IMR-90 (cell line): Measurements from ENCODE around the gene NCOR1. TPM values are rescaled to one million over a fixed set of nuclear protein-coding genes. Genes with fewer than 3 reads are reported as not detected.
"Not testable (repeated sequence)": the region's sequence is repeated elsewhere in the genome, so short reads cannot be mapped to it uniquely, and the experiment has no call there.

Source experiments
- ATAC-seq: fragments of 200-7000 bp; cut with Tn5 transposase; 2 replicates; pipeline ENCODE4 v1.9.1; 2020; ENCODE audit warnings: low read depth, mild to moderate bottlenecking, moderate library complexity
- BruUV-seq: library from RNA; stranded (reverse); fragments of 400-500 nt; replicated peaks from 2 replicates; lab custom pipeline; 2021; lab: Mats Ljungman, UMichigan
- CTCF ChIA-PET: fragments of 300-600 bp; formaldehyde crosslinking; extraction: SDS; loops from one replicate; lab custom pipeline; 2021; ENCODE audit warnings: antibody characterized with exemption; lab: Yijun Ruan, JAX
- POLR2A ChIA-PET: fragments of 300-600 bp; sonication (Branson Sonifier 250); formaldehyde crosslinking; loops from one replicate; lab custom pipeline; 2022; ENCODE audit warnings: antibody characterized with exemption; ENCODE audit not compliant: unreplicated experiment; lab: Charles Lee
- DNase-seq: peaks from one replicate; pipeline ENCODE4 v3.0.0; 2013
- H2AFZ ChIP-seq: replicated peaks from 2 replicates; pipeline ENCODE3; 2013; ENCODE audit warnings: low read length, mild to moderate bottlenecking; ENCODE audit not compliant: poor library complexity
- H2AK5ac ChIP-seq: 2 replicates; pipeline ENCODE4 v1.6.1; 2013; ENCODE audit warnings: low read depth, low read length, inconsistent platforms
- H2AK9ac ChIP-seq: replicated peaks from 2 replicates; pipeline ENCODE3; 2013; ENCODE audit warnings: mild to moderate bottlenecking, low read depth, low read length, moderate library complexity; ENCODE audit not compliant: poor library complexity
- H2BK120ac ChIP-seq: 2 replicates; pipeline ENCODE4 v1.6.1; 2013; ENCODE audit warnings: low read depth, low read length, inconsistent platforms
- H2BK15ac ChIP-seq: 3 replicates; pipeline ENCODE4 v1.6.1; 2013; ENCODE audit warnings: low read depth, low read length, inconsistent platforms
- H2BK20ac ChIP-seq: 2 replicates; pipeline ENCODE4 v1.6.1; 2013; ENCODE audit warnings: low read depth, mild to moderate bottlenecking, inconsistent platforms, low read length, moderate library complexity
- H2BK5ac ChIP-seq: 2 replicates; pipeline ENCODE4 v1.6.1; 2013; ENCODE audit warnings: mild to moderate bottlenecking, low read depth, low read length, inconsistent platforms; ENCODE audit not compliant: poor library complexity, severe bottlenecking
- H3K14ac ChIP-seq: replicated peaks from 2 replicates; pipeline ENCODE4 v1.6.1; 2013; ENCODE audit warnings: low read depth, low read length, inconsistent platforms
- H3K18ac ChIP-seq: 2 replicates; pipeline ENCODE4 v1.6.1; 2013; ENCODE audit warnings: low read depth, low read length, control low read depth
- H3K23ac ChIP-seq: 2 replicates; pipeline ENCODE4 v1.6.1; 2013; ENCODE audit warnings: low read depth, low read length, inconsistent platforms
- H3K27ac ChIP-seq: 2 replicates; pipeline ENCODE4 v1.5.1; 2013; ENCODE audit warnings: mild to moderate bottlenecking, control low read depth, low read length; ENCODE audit not compliant: insufficient read depth
- H3K27me3 ChIP-seq: 2 replicates; pipeline ENCODE4 v1.6.1; 2013; ENCODE audit warnings: low read length; ENCODE audit not compliant: control insufficient read depth, insufficient read depth
- H3K36me3 ChIP-seq: 2 replicates; pipeline ENCODE4 v1.6.1; 2013; ENCODE audit warnings: low read length, mixed read lengths; ENCODE audit not compliant: control insufficient read depth, insufficient read depth
- H3K4ac ChIP-seq: 2 replicates; pipeline ENCODE4 v1.6.1; 2013; ENCODE audit warnings: low read depth, low read length, inconsistent platforms
- H3K4me1 ChIP-seq: 2 replicates; pipeline ENCODE4 v1.6.1; 2013; ENCODE audit warnings: low read length, mixed read lengths; ENCODE audit not compliant: control insufficient read depth, insufficient read depth
- H3K4me2 ChIP-seq: 2 replicates; pipeline ENCODE4 v1.6.1; 2013; ENCODE audit warnings: low read depth, mild to moderate bottlenecking, control low read depth, low read length, moderate library complexity
- H3K4me3 ChIP-seq: 2 replicates; pipeline ENCODE4 v1.5.1; 2013; ENCODE audit warnings: low read depth, mild to moderate bottlenecking, control low read depth, low read length, moderate library complexity; ENCODE audit not compliant: insufficient read depth
- H3K56ac ChIP-seq: 2 replicates; pipeline ENCODE4 v1.6.1; 2013; ENCODE audit warnings: low read length, inconsistent platforms; ENCODE audit not compliant: insufficient read depth; ENCODE audit errors: extremely low read depth
- H3K79me1 ChIP-seq, 2 experiments: 2 replicates each; pipeline ENCODE4 v1.6.1; 2013; ENCODE audit warnings: low read length in 2 of 2, inconsistent platforms in 1 of 2, low read depth in 1 of 2
- H3K9ac ChIP-seq: 2 replicates; pipeline ENCODE4 v1.6.1; 2013; ENCODE audit warnings: low read depth, low read length, control low read depth
- H3K9me1 ChIP-seq: 2 replicates; pipeline ENCODE4 v1.6.1; 2013; ENCODE audit warnings: low read length, inconsistent platforms; ENCODE audit not compliant: insufficient read depth
- H3K9me3 ChIP-seq: 2 replicates; pipeline ENCODE4 v1.6.1; 2013; ENCODE audit warnings: low read length; ENCODE audit not compliant: control insufficient read depth, insufficient read depth
- H4K20me1 ChIP-seq: 2 replicates; pipeline ENCODE4 v1.6.1; 2013; ENCODE audit warnings: low read length, inconsistent platforms; ENCODE audit not compliant: insufficient read depth
- H4K5ac ChIP-seq: 2 replicates; pipeline ENCODE4 v1.6.1; 2013; ENCODE audit warnings: mild to moderate bottlenecking, low read depth, low read length, control low read depth
- H4K8ac ChIP-seq, 2 experiments: 2 replicates each; pipeline ENCODE4 v1.6.1; 2013; ENCODE audit warnings: low read depth in 2 of 2, low read length in 2 of 2, control low read depth in 1 of 2, inconsistent platforms in 1 of 2
- H4K91ac ChIP-seq: 2 replicates; pipeline ENCODE4 v1.6.1; 2013; ENCODE audit warnings: low read depth, low read length, inconsistent platforms; ENCODE audit not compliant: insufficient read depth
- WGBS, 2 experiments: methylation state at CpG; one replicate each; pipeline versions ENCODE4 v1.1.5 to v1.1.7; 2013; ENCODE audit warnings: missing lambda C conversion rate in 2 of 2; ENCODE audit not compliant: insufficient read length in 1 of 2; ENCODE audit errors: extremely low coverage in 2 of 2; 5-methylcytosine and 5-hydroxymethylcytosine counted together
- dilution Hi-C: fragments of 300-500 bp; cut with HindIII; formaldehyde crosslinking; loops from one replicate; pipeline ENCODE4 v1.14.3; 2018; ENCODE audit warnings: low sequenced_read_pairs; ENCODE audit not compliant: unreplicated experiment
- in situ Hi-C: fragments of 300-500 bp; cut with MboI; formaldehyde crosslinking; loops from 3 replicates; pipeline ENCODE4 v1.14.3; 2019; ENCODE audit warnings: low sequenced_read_pairs, inconsistent platforms, mixed read lengths
- intact Hi-C: fragments of 100-400 bp; cut with micrococcal nuclease; formaldehyde crosslinking; loops from 2 replicates; pipeline ENCODE4 v1.10.0; 2022
- polyA plus RNA-seq, 3 experiments: library from polyadenylated mRNA; depleted of rRNA; stranded (reverse); fragments of >200 nt; gene quantifications; 2 replicates each; pipeline ENCODE4 v1.2.3, GENCODE V29; 2012; ENCODE audit warnings: low replicate concordance in 1 of 3
- total RNA-seq: library from RNA; depleted of rRNA; stranded (reverse); fragments of >200 nt; gene quantifications from 2 replicates; pipeline ENCODE4 v1.2.3, GENCODE V29; 2012

Gene NCOR1
- total and polyA plus RNA-seq, 2 of the 4 experiments (the other 2 are of a cell fraction) = 54.5 to 80.3 TPM

DNA sequence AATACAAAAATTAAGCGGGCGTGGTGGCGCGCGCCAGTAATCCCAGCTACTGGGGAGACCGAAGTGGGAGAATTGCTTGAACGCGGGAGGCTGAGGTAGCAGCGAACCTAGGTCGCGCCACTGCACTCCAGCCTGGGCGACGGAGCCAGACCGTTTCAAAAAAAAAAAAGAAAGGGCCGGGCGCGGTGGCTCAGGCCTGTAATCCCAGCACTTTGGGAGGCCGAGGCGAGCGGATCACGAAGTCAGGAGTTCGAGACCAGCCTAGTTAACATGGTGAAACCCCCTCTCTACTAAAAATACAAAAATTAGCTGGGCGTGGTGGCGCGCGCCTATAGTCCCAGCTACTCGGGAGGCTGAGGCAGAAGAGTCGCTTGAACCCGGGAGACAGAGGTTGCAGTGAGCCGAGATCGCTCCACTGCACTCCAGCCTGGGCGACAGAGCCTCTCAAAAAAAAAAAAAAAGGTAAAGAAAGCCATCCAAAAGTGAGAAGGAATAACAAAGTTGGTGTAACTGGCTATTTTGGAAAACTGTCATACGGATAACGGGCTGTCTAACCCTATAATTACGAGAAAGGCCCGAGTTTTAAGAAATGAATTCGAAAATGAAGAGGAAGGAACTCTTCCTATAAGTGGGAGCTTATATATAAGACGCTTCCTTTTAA is 1.1 kb upstream of the NCOR1 start:
- H3K9me1 ChIP-seq, H3K4me1 ChIP-seq, BruUV-seq, H2BK20ac ChIP-seq, H3K9me3 ChIP-seq, ATAC-seq, CTCF ChIA-PET, POLR2A ChIA-PET, H3K27me3 ChIP-seq, H3K36me3 ChIP-seq, in situ Hi-C loops, dilution Hi-C loops, DNase-seq: not testable (repeated sequence)
- Histone ChIP-seq H2BK5ac (peak overlapping the region; percentile 96), H3K56ac (0 out of 2 replicates have a peak overlapping the region, but pooled peaks have one; percentile 36), H3K4me3 (peak overlapping the region; percentile 89; the same call in 1 of the 2 replicates), H2AK9ac (peak overlapping the region; percentile 99), H3K27ac (peak overlapping the region; percentile 87), H3K4me2 (peak overlapping the region; percentile 61), H3K9ac (peak overlapping the region; percentile 6; the same call in 1 of the 2 replicates), H3K23ac (peak overlapping the region; percentile 88; the same call in 1 of the 2 replicates), H4K8ac (peak overlapping the region; percentile 98 to 100), H2BK15ac (peak overlapping the region; percentile 22; the same call in 1 of the 3 replicates), H2AFZ (peak overlapping the region; percentile 89), H4K20me1 (peaks cover 28% of the 10 kb centered on the region), H3K18ac (peak overlapping the region; percentile 52; the same call in 1 of the 2 replicates), H2AK5ac (peak overlapping the region; percentile 99; the same call in 1 of the 2 replicates), H4K91ac (peak overlapping the region; percentile 96; the same call in 1 of the 2 replicates), H3K79me1 (peaks cover 13 to 35% of the 10 kb centered on the region in 2 experiments; a peak in 3 of 4 replicates), H3K4ac (peak overlapping the region; percentile 99; the same call in 1 of the 2 replicates), H2BK120ac (peak overlapping the region; percentile 73; the same call in 1 of the 2 replicates), H4K5ac (peak overlapping the region; percentile 94), H3K14ac (0 out of 2 replicates have a peak overlapping the region, but pooled peaks have one; percentile 95)
- intact Hi-C loops = loop anchor here (5.0 kb wide), 1 partner anchor 136 kb away; the partner anchor contains the start of gene CENPV
- WGBS, 2 experiments = 85% methylated on average over 4 of the region's 38 CpGs; no CpG with 5 or more reads in 1 of the 2 experiments
